SK-N-SH treated with all-trans-retinoic acid at 6 μM for 48 hours (cell line): ENCODE data around the gene PRRT3.
A peak's percentile ranks its signal among the peaks of the same experiment; 100 is the strongest.

ENCODE experiments used
- ATAC-seq: fragments of 200-7000 bp; cut with Tn5 transposase; 3 replicates; pipeline ENCODE4 v1.9.1; 2020; ENCODE audit warnings: mild to moderate bottlenecking, moderate library complexity
- ARNTL ChIP-seq: fragments of 450-650 bp; formaldehyde crosslinking; IDR thresholded peaks from 2 replicates; pipeline ENCODE4 v1.5.0; 2020; ENCODE audit warnings: low read depth, mild to moderate bottlenecking, moderate library complexity, borderline replicate concordance
- BACH2 ChIP-seq: fragments of 250-450 bp; sonication (Bioruptor Pico); IDR thresholded peaks from 2 replicates; pipeline ENCODE4 v1.9.0; 2021; ENCODE audit warnings: mild to moderate bottlenecking, borderline replicate concordance
- CSDC2 ChIP-seq: fragments of 250-450 bp; sonication (Bioruptor Pico); IDR thresholded peaks from 2 replicates; pipeline ENCODE4 v1.5.0; 2020; ENCODE audit warnings: mild to moderate bottlenecking, moderate library complexity
- ESRRG ChIP-seq: fragments of 250-450 bp; sonication (Bioruptor Pico); IDR thresholded peaks from 2 replicates; pipeline ENCODE4 v1.6.1; 2021; ENCODE audit warnings: mild to moderate bottlenecking
- GLIS3 ChIP-seq: fragments of 250-450 bp; sonication (Bioruptor Pico); IDR thresholded peaks from 2 replicates; pipeline ENCODE4 v1.5.0; 2020; ENCODE audit warnings: mild to moderate bottlenecking, moderate library complexity
- ISL1 ChIP-seq: fragments of 250-450 bp; sonication (Bioruptor Pico); IDR thresholded peaks from 2 replicates; pipeline ENCODE4 v2.1.2; 2022; ENCODE audit warnings: mild to moderate bottlenecking, moderate library complexity
- PPARA ChIP-seq: fragments of 250-450 bp; sonication (Bioruptor Pico); IDR thresholded peaks from 2 replicates; pipeline ENCODE4 v1.5.0; 2020; ENCODE audit warnings: mild to moderate bottlenecking, borderline replicate concordance
- RARB ChIP-seq: fragments of 250-450 bp; sonication (Bioruptor Pico); IDR thresholded peaks from 2 replicates; pipeline ENCODE4 v1.8.0; 2021; ENCODE audit warnings: mild to moderate bottlenecking, moderate library complexity
- SNAI2 ChIP-seq: fragments of 250-450 bp; sonication (Bioruptor Pico); IDR thresholded peaks from 2 replicates; pipeline ENCODE4 v1.5.0; 2020; ENCODE audit warnings: mild to moderate bottlenecking, moderate library complexity
- TCF4 ChIP-seq: fragments of 250-450 bp; sonication (Bioruptor Pico); IDR thresholded peaks from 2 replicates; pipeline ENCODE4 v1.8.0; 2021; ENCODE audit warnings: mild to moderate bottlenecking, moderate library complexity, borderline replicate concordance
- TOX ChIP-seq: fragments of 250-450 bp; sonication (Bioruptor Pico); IDR thresholded peaks from 2 replicates; pipeline ENCODE4 v1.8.0; 2021; ENCODE audit warnings: mild to moderate bottlenecking, moderate library complexity, borderline replicate concordance
- ZC3H10 ChIP-seq: fragments of 250-450 bp; sonication (Bioruptor Pico); IDR thresholded peaks from 2 replicates; pipeline ENCODE4 v1.5.1; 2021; ENCODE audit warnings: mild to moderate bottlenecking, moderate library complexity
- ZFP3 ChIP-seq: fragments of 250-450 bp; sonication (Bioruptor Pico); IDR thresholded peaks from 2 replicates; pipeline ENCODE4 v1.5.0; 2020; ENCODE audit warnings: mild to moderate bottlenecking, moderate library complexity
- ZFP30 ChIP-seq: fragments of 450-650 bp; formaldehyde crosslinking; IDR thresholded peaks from 2 replicates; pipeline ENCODE4 v1.5.0; 2022; ENCODE audit warnings: mild to moderate bottlenecking, moderate library complexity
- ZNF565 ChIP-seq: fragments of 450-650 bp; formaldehyde crosslinking; conservative IDR thresholded peaks from 2 replicates; pipeline ENCODE4 v1.5.0; 2020; ENCODE audit warnings: low read depth, mild to moderate bottlenecking, moderate library complexity
- ZNF70 ChIP-seq: fragments of 450-650 bp; formaldehyde crosslinking; IDR thresholded peaks from 2 replicates; pipeline ENCODE4 v1.5.0; 2020; ENCODE audit warnings: mild to moderate bottlenecking, moderate library complexity
- ZNF8 ChIP-seq: fragments of 450-650 bp; formaldehyde crosslinking; IDR thresholded peaks from 2 replicates; pipeline ENCODE4 v1.5.0; 2020; ENCODE audit warnings: mild to moderate bottlenecking, moderate library complexity
- TF ChIP-seq, protein P1 (sequence below): fragments of 250-450 bp; sonication (Bioruptor Pico); IDR thresholded peaks from 2 replicates; pipeline ENCODE4 v1.5.0; 2020; ENCODE audit warnings: mild to moderate bottlenecking, moderate library complexity
- TF ChIP-seq, protein P2 (sequence below): fragments of 250-450 bp; sonication (Bioruptor Pico); IDR thresholded peaks from 2 replicates; pipeline ENCODE4 v1.8.0; 2021; ENCODE audit warnings: low read depth, mild to moderate bottlenecking, moderate library complexity, borderline replicate concordance
- TF ChIP-seq, protein P3 (sequence below): fragments of 250-450 bp; sonication (Bioruptor Pico); IDR thresholded peaks from 2 replicates; pipeline ENCODE4 v1.8.0; 2020; ENCODE audit warnings: mild to moderate bottlenecking, moderate library complexity, borderline replicate concordance
- TF ChIP-seq, protein P4 (sequence below): fragments of 250-450 bp; sonication (Bioruptor Pico); IDR thresholded peaks from 2 replicates; pipeline ENCODE4 v1.5.1; 2021; ENCODE audit warnings: mild to moderate bottlenecking, moderate library complexity
- TF ChIP-seq, protein P5 (sequence below): fragments of 250-450 bp; sonication (Bioruptor Pico); IDR thresholded peaks from 2 replicates; pipeline ENCODE4 v1.5.1; 2020; ENCODE audit warnings: low read depth, mild to moderate bottlenecking, moderate library complexity

PRRT3 gene

DNA sequence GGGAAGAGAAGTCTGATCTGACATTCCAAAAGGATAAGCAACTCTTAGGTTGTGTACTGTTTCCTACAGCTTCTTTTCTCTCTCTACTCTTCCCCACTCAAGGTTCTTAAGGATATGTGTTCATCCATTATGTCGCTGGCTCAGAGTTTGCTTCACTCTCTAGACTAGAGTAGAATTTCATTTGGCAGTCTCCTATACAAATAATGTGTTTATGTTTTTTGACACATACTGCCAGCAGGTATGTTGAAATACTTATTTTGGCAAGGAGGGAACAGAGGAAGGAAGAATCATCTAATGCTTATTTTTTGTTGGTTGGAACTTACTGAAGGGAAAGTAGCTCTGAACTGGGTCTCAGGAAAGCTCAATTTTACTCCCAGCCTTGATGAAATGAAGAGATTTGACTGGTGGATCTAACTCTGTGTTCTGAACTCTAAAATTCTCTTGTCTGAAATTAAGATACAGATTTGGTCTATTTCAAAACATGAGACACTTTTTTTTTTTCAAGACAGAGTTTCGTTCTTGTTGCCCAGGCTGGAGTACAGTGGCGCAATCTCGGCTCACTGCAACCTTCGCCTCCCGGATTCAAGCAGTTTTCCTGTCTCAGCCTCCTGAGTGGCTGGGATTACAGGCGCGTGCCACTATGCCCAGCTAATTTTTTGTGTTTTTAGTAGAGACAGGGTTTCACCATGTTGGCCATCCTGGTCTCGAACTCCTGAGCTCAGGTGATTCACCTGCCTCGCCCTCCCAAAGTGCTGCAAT, 42.1 kb upstream of the PRRT3 start:
- TF ChIP-seq ESRRG (CRISPR knock-in tag), result no peak
- no peak for TF ChIP-seq RARB
- TF ChIP-seq ARNTL, result no peak
- TF ChIP-seq ISL1 (CRISPR knock-in tag), result no peak
- TF ChIP-seq ZC3H10, result no peak
- TF ChIP-seq, protein P1, sequence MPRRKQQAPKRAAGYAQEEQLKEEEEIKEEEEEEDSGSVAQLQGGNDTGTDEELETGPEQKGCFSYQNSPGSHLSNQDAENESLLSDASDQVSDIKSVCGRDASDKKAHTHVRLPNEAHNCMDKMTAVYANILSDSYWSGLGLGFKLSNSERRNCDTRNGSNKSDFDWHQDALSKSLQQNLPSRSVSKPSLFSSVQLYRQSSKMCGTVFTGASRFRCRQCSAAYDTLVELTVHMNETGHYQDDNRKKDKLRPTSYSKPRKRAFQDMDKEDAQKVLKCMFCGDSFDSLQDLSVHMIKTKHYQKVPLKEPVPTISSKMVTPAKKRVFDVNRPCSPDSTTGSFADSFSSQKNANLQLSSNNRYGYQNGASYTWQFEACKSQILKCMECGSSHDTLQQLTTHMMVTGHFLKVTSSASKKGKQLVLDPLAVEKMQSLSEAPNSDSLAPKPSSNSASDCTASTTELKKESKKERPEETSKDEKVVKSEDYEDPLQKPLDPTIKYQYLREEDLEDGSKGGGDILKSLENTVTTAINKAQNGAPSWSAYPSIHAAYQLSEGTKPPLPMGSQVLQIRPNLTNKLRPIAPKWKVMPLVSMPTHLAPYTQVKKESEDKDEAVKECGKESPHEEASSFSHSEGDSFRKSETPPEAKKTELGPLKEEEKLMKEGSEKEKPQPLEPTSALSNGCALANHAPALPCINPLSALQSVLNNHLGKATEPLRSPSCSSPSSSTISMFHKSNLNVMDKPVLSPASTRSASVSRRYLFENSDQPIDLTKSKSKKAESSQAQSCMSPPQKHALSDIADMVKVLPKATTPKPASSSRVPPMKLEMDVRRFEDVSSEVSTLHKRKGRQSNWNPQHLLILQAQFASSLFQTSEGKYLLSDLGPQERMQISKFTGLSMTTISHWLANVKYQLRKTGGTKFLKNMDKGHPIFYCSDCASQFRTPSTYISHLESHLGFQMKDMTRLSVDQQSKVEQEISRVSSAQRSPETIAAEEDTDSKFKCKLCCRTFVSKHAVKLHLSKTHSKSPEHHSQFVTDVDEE (CRISPR knock-in tag), result no peak
- no peak for TF ChIP-seq ZFP30 (CRISPR knock-in tag)
- TF ChIP-seq TOX, result no peak
- no peak for TF ChIP-seq TCF4 (CRISPR knock-in tag)
- TF ChIP-seq ZNF565 (CRISPR knock-in tag), result no peak
- no peak for TF ChIP-seq ZNF70 (CRISPR knock-in tag)
- TF ChIP-seq, protein P2, sequence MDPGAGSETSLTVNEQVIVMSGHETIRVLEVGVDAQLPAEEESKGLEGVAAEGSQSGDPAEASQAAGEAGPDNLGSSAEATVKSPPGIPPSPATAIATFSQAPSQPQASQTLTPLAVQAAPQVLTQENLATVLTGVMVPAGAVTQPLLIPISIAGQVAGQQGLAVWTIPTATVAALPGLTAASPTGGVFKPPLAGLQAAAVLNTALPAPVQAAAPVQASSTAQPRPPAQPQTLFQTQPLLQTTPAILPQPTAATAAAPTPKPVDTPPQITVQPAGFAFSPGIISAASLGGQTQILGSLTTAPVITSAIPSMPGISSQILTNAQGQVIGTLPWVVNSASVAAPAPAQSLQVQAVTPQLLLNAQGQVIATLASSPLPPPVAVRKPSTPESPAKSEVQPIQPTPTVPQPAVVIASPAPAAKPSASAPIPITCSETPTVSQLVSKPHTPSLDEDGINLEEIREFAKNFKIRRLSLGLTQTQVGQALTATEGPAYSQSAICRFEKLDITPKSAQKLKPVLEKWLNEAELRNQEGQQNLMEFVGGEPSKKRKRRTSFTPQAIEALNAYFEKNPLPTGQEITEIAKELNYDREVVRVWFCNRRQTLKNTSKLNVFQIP, result no peak
- no peak for TF ChIP-seq GLIS3 (CRISPR knock-in tag)
- no peak for TF ChIP-seq PPARA
- no peak for TF ChIP-seq BACH2 (CRISPR knock-in tag)
- TF ChIP-seq, protein P3, sequence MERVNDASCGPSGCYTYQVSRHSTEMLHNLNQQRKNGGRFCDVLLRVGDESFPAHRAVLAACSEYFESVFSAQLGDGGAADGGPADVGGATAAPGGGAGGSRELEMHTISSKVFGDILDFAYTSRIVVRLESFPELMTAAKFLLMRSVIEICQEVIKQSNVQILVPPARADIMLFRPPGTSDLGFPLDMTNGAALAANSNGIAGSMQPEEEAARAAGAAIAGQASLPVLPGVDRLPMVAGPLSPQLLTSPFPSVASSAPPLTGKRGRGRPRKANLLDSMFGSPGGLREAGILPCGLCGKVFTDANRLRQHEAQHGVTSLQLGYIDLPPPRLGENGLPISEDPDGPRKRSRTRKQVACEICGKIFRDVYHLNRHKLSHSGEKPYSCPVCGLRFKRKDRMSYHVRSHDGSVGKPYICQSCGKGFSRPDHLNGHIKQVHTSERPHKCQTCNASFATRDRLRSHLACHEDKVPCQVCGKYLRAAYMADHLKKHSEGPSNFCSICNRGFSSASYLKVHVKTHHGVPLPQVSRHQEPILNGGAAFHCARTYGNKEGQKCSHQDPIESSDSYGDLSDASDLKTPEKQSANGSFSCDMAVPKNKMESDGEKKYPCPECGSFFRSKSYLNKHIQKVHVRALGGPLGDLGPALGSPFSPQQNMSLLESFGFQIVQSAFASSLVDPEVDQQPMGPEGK (CRISPR knock-in tag), result no peak
- TF ChIP-seq, protein P4, sequence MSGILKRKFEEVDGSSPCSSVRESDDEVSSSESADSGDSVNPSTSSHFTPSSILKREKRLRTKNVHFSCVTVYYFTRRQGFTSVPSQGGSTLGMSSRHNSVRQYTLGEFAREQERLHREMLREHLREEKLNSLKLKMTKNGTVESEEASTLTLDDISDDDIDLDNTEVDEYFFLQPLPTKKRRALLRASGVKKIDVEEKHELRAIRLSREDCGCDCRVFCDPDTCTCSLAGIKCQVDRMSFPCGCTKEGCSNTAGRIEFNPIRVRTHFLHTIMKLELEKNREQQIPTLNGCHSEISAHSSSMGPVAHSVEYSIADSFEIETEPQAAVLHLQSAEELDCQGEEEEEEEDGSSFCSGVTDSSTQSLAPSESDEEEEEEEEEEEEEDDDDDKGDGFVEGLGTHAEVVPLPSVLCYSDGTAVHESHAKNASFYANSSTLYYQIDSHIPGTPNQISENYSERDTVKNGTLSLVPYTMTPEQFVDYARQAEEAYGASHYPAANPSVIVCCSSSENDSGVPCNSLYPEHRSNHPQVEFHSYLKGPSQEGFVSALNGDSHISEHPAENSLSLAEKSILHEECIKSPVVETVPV (CRISPR knock-in tag), result no peak
- TF ChIP-seq ZFP3 (CRISPR knock-in tag), result no peak
- no peak for TF ChIP-seq CSDC2 (CRISPR knock-in tag)
- TF ChIP-seq SNAI2 (CRISPR knock-in tag), result no peak
- ATAC-seq, result no peak

DNA sequence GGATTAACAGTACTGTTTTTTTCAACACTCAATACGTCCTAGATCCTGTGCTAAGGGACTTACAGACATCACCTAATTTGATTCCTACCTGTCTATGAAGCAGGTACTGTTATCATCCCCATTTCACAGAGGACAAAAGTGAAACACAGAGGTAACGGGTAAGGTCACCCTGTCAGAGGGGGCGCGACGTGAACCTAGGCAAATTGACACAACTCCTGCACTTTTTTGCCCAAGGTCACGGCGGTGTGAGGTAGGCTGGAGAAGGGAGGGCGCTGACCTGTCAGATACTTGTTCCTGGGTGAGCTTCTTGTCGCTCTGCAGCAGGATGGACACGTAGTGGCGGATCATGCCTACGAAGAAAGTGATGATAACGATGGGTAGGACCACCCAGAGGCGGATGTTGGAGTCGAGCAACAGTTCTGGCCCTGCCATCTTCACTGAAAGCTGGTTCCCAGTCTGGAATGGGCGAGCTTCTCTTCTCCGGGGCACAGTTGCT, 34.1 kb upstream of the PRRT3 start:
- no peak for TF ChIP-seq ZNF8
- TF ChIP-seq ZNF70 (CRISPR knock-in tag), result no peak
- TF ChIP-seq SNAI2 (CRISPR knock-in tag), result no peak
- TF ChIP-seq BACH2 (CRISPR knock-in tag), result no peak
- no peak for TF ChIP-seq ZFP3 (CRISPR knock-in tag)
- TF ChIP-seq ZC3H10, result no peak
- TF ChIP-seq, protein P4 (CRISPR knock-in tag), result no peak
- TF ChIP-seq, protein P2, result no peak
- no peak for TF ChIP-seq ISL1 (CRISPR knock-in tag)
- no peak for TF ChIP-seq RARB
- TF ChIP-seq TCF4 (CRISPR knock-in tag), result no peak
- TF ChIP-seq, protein P5, sequence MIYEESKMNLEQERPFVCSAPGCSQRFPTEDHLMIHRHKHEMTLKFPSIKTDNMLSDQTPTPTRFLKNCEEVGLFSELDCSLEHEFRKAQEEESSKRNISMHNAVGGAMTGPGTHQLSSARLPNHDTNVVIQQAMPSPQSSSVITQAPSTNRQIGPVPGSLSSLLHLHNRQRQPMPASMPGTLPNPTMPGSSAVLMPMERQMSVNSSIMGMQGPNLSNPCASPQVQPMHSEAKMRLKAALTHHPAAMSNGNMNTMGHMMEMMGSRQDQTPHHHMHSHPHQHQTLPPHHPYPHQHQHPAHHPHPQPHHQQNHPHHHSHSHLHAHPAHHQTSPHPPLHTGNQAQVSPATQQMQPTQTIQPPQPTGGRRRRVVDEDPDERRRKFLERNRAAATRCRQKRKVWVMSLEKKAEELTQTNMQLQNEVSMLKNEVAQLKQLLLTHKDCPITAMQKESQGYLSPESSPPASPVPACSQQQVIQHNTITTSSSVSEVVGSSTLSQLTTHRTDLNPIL (CRISPR knock-in tag), result no peak
- no peak for TF ChIP-seq ESRRG (CRISPR knock-in tag)
- TF ChIP-seq, protein P1 (CRISPR knock-in tag), result no peak
- no peak for TF ChIP-seq ZNF565 (CRISPR knock-in tag)
- peak; percentile 68 for ATAC-seq
